ENCODE measurements around the gene CCDC92B. TPM values are rescaled to one million over a fixed set of nuclear protein-coding genes. Genes with fewer than 3 reads are reported as not detected.

The CCDC92B gene
- total RNA-seq, 3 donors from 2014 or later (not counting 1 experiment from before 2014, with no cell fraction given) = not detected

DNA sequence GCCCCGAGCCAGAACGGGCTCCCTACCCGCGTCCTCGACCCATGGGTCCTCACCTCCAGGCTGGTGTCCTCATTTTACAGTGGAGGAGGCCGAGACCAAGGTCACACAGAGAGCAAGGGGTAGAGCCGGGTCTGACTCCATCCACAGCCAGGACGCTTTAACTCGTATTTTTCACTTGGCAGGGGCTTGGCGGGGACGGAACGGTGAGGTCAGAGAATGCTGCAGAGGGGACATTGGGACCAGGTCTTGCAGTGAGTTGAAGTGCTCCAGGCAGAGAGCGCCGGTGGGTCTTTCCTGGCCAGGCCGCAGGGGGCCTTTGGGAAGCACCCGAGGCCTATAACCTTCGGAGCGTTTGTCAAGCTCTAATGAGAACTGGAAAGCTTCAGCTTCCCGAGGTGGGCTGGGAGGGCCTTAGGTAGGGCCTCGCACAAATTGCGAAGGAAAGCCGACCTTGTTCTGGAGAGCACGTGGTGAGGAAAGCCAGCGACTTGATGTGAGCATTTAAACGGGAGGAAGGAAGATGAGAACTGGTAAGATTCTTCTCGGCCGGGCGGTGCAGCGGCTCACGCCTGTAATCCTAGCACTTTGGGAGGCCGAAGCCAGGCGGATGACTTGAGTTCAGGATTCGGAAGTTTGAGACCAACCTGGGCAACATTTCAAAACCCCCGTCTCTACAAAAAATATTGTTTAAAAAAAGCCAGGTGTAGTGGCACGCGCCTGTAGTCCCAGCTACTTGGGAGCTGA lies 37.0 kb downstream of the CCDC92B start:
- Histone ChIP-seq H3K4me3 (ENCODE audit: low read length) (peak overlapping the region; percentile 91), H3K9me3 (ENCODE audit: control insufficient read depth, insufficient read depth, low read length) (no peaks in the 10 kb centered on the region), H3K27ac (ENCODE audit: low read length) (peak overlapping the region; percentile 67), H3K4me1 (ENCODE audit: control insufficient read depth, insufficient read depth, low read length) (peaks cover 43% of the 10 kb centered on the region), H3K36me3 (ENCODE audit: control insufficient read depth, insufficient read depth, low read length) (no peaks in the 10 kb centered on the region), H3K27me3 (ENCODE audit: control insufficient read depth, insufficient read depth, low read length) (no peaks in the 10 kb centered on the region)
- TF ChIP-seq, protein P1, sequence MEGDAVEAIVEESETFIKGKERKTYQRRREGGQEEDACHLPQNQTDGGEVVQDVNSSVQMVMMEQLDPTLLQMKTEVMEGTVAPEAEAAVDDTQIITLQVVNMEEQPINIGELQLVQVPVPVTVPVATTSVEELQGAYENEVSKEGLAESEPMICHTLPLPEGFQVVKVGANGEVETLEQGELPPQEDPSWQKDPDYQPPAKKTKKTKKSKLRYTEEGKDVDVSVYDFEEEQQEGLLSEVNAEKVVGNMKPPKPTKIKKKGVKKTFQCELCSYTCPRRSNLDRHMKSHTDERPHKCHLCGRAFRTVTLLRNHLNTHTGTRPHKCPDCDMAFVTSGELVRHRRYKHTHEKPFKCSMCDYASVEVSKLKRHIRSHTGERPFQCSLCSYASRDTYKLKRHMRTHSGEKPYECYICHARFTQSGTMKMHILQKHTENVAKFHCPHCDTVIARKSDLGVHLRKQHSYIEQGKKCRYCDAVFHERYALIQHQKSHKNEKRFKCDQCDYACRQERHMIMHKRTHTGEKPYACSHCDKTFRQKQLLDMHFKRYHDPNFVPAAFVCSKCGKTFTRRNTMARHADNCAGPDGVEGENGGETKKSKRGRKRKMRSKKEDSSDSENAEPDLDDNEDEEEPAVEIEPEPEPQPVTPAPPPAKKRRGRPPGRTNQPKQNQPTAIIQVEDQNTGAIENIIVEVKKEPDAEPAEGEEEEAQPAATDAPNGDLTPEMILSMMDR (IDR thresholded peaks at IDR 0.05) = no peak
- ATAC-seq (no peak), DNase-seq (no peak)
- intact Hi-C loops (cut with micrococcal nuclease) = no loop called here
- Mint-ChIP-seq H3K27me3 (ENCODE audit: low read depth in 2 of 2) (no peaks in the 10 kb centered on the region), H3K4me1 (peaks cover 26 to 39% of the 10 kb centered on the region in 2 donors), H3K27ac (peak overlapping the region; percentile 53 to 81), H3K4me3 (peak overlapping the region; percentile 81), H3K36me3 (no peaks in the 10 kb centered on the region), H3K9me3 (no peaks in the 10 kb centered on the region)
- 83% methylated on average over 36 of the region's 36 CpGs for WGBS (ENCODE audit: insufficient coverage)

DNA sequence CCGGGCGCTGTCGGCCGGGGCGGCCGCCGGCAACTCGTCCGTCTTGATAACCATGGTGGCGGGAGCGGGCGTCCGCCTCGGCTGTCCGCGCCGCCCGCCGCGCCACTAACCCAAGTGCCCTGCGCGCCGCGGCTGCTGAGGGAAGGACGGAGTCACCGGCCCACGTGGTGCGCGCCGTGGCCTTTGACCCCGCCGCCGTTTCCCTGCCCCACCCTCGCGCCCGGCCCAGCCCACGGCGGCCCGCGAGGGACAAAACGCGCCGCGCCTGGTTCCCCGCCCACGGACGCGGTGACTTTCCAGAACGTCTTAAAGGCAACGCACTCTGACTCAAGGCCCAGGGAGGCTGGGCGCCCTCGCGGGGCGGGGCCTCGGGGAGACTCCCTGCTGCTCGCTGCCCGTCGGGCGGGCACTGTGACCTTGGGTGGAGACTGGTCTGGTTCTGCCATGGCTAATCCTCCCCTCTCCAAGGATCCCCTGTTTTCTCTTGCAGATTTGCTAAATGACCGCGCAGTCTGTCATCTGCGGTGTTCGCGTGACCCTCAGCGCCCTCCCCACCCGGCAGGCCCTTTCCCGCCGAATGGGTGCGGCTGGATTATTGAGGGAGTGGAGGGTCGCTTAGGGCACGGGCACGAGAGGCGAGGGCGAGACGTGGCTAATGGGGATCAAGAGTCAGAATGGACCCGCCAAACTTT lies 37.7 kb downstream of the CCDC92B start, which contains the start of gene CLUH:
Gene CLUH (minus strand): TSS at position 157 of the 692 bp plus-strand sequence. CDS start 103 bp downstream, at position 54.
- H3K27ac ChIP-seq (ENCODE audit: low read length) = peak within 1 kb of the TSS; percentile 67
- TF ChIP-seq, protein P1 (IDR thresholded peaks at IDR 0.05) = no peak
- no peaks in the 10 kb centered on the region for H3K27me3 ChIP-seq (ENCODE audit: control insufficient read depth, insufficient read depth, low read length)
- Mint-ChIP-seq H3K4me1 (peaks cover 26 to 39% of the 10 kb centered on the region in 2 donors), H3K4me3 (peak within 1 kb of the TSS; percentile 81), H3K27me3 (ENCODE audit: low read depth in 2 of 2) (no peaks in the 10 kb centered on the region), H3K9me3 (no peaks in the 10 kb centered on the region), H3K27ac (peak within 1 kb of the TSS; percentile 53 to 81), H3K36me3 (no peaks in the 10 kb centered on the region)
- DNase-seq (peak; percentile 96 to 97), ATAC-seq (peak; percentile 93 to 96 (median 93))
- WGBS (ENCODE audit: insufficient coverage) = 2% methylated on average over 76 of the region's 76 CpGs
- no peaks in the 10 kb centered on the region for H3K9me3 ChIP-seq (ENCODE audit: control insufficient read depth, insufficient read depth, low read length)
- intact Hi-C loops (cut with micrococcal nuclease) = no loop called here
- H3K4me1 ChIP-seq (ENCODE audit: control insufficient read depth, insufficient read depth, low read length) = peaks cover 43% of the 10 kb centered on the region
- no peaks in the 10 kb centered on the region for H3K36me3 ChIP-seq (ENCODE audit: control insufficient read depth, insufficient read depth, low read length)
- H3K4me3 ChIP-seq (ENCODE audit: low read length) = peak within 1 kb of the TSS; percentile 91

GRCh38 chr17:2710803-2711607 lies 38.4 kb downstream of the CCDC92B start:
- Mint-ChIP-seq H3K36me3 (no peaks in the 10 kb centered on the region), H3K4me1 (peaks cover 26 to 42% of the 10 kb centered on the region in 2 donors), H3K27ac (peak overlapping the region; percentile 26 to 81), H3K4me3 (peak overlapping the region; percentile 81), H3K27me3 (ENCODE audit: low read depth in 2 of 2) (no peaks in the 10 kb centered on the region), H3K9me3 (no peaks in the 10 kb centered on the region)
- Histone ChIP-seq H3K27me3 (ENCODE audit: control insufficient read depth, insufficient read depth, low read length) (no peaks in the 10 kb centered on the region), H3K4me1 (ENCODE audit: control insufficient read depth, insufficient read depth, low read length) (peaks cover 43% of the 10 kb centered on the region), H3K27ac (ENCODE audit: low read length) (no peak overlapping the region), H3K4me3 (ENCODE audit: low read length) (peak overlapping the region; percentile 91), H3K9me3 (ENCODE audit: control insufficient read depth, insufficient read depth, low read length) (no peaks in the 10 kb centered on the region), H3K36me3 (ENCODE audit: control insufficient read depth, insufficient read depth, low read length) (no peaks in the 10 kb centered on the region)
- under 1% methylated on average over 82 of the region's 82 CpGs for WGBS (ENCODE audit: insufficient coverage)
- ATAC-seq = peak; percentile 3 to 33 (median 23)
- TF ChIP-seq, protein P1 (IDR thresholded peaks at IDR 0.05) = no peak
- peak; percentile 38 to 60 for DNase-seq
- intact Hi-C loops (cut with micrococcal nuclease) = no loop called here

All from natural killer cell (primary cell).